Activated T-cell treated with anti-CD3 and anti-CD28 coated beads, Interleukin-2, amount 50 U/mL, for 24 hours (primary cell): ENCODE results near the gene KDM1A.

Experiments used
- DNase-seq: peaks from one replicate; pipeline ENCODE4 v3.0.0-alpha.2; 2020
- H3K27ac Mint-ChIP-seq: 2 replicates; pipeline ENCODE4 v1.8.0; 2020; ENCODE audit warnings: mild to moderate bottlenecking, mixed read lengths
- H3K27me3 Mint-ChIP-seq: 2 replicates; pipeline ENCODE4 v1.8.0; 2020; ENCODE audit warnings: mixed read lengths
- H3K36me3 Mint-ChIP-seq: 2 replicates; pipeline ENCODE4 v1.8.0; 2020; ENCODE audit warnings: low read depth, mixed read lengths
- H3K4me1 Mint-ChIP-seq: 2 replicates; pipeline ENCODE4 v1.8.0; 2020; ENCODE audit warnings: low read depth, mixed read lengths
- H3K4me3 Mint-ChIP-seq: 2 replicates; pipeline ENCODE4 v1.8.0; 2020; ENCODE audit warnings: mild to moderate bottlenecking, moderate library complexity, mixed read lengths
- H3K9me3 Mint-ChIP-seq: 2 replicates; pipeline ENCODE4 v1.8.0; 2020; ENCODE audit warnings: mixed read lengths

The KDM1A gene

GRCh38 chr1:23074012-23074411 lies 54.7 kb downstream of the KDM1A start:
- no peaks in the 10 kb centered on the region for H3K9me3 Mint-ChIP-seq
- no peak for DNase-seq
- H3K4me3 Mint-ChIP-seq = no peak overlapping the region
- H3K4me1 Mint-ChIP-seq = no peaks in the 10 kb centered on the region
- no peaks in the 10 kb centered on the region for H3K27me3 Mint-ChIP-seq
- H3K27ac Mint-ChIP-seq = no peak overlapping the region
- H3K36me3 Mint-ChIP-seq = peaks cover 89% of the 10 kb centered on the region

GRCh38 chr1:23079025-23079424 lies 59.8 kb downstream of the KDM1A start:
- Mint-ChIP-seq H3K27me3 (no peaks in the 10 kb centered on the region), H3K9me3 (no peaks in the 10 kb centered on the region), H3K4me1 (no peaks in the 10 kb centered on the region), H3K36me3 (peaks cover 89% of the 10 kb centered on the region), H3K4me3 (no peak overlapping the region), H3K27ac (peak overlapping the region; percentile 10)
- no peak for DNase-seq

DNA sequence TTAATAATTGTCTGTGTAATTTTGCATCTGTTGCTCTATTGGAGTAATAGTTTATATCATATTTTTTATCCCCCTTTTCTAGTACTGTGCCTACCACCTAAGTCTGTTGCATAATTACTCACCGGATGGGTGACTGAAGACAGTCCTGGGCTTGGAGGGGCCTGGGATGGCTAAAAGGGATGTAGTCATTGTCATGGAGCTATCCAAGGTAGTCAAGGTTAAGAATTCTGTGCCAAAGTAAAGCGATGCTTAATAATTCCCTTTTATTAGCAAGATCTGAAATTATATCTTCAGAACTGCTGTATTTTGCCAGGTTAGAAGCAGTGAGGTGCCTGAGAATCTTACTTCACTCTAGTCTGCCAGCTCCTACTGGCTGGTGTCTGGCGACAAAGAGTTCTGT lies 61.6 kb downstream of the KDM1A start:
- Mint-ChIP-seq H3K4me1 (no peaks in the 10 kb centered on the region), H3K27me3 (no peaks in the 10 kb centered on the region), H3K27ac (no peak overlapping the region), H3K4me3 (no peak overlapping the region), H3K36me3 (peaks cover 93% of the 10 kb centered on the region), H3K9me3 (no peaks in the 10 kb centered on the region)
- DNase-seq = no peak

- Mint-ChIP-seq H3K27ac (no peak overlapping the region), H3K36me3 (peaks cover 93% of the 10 kb centered on the region), H3K9me3 (no peaks in the 10 kb centered on the region), H3K27me3 (no peaks in the 10 kb centered on the region), H3K4me1 (no peaks in the 10 kb centered on the region), H3K4me3 (no peak overlapping the region)
- no peak for DNase-seq
Observed at GRCh38 chr1:23081376-23081775, 62.1 kb downstream of the KDM1A start.

DNA sequence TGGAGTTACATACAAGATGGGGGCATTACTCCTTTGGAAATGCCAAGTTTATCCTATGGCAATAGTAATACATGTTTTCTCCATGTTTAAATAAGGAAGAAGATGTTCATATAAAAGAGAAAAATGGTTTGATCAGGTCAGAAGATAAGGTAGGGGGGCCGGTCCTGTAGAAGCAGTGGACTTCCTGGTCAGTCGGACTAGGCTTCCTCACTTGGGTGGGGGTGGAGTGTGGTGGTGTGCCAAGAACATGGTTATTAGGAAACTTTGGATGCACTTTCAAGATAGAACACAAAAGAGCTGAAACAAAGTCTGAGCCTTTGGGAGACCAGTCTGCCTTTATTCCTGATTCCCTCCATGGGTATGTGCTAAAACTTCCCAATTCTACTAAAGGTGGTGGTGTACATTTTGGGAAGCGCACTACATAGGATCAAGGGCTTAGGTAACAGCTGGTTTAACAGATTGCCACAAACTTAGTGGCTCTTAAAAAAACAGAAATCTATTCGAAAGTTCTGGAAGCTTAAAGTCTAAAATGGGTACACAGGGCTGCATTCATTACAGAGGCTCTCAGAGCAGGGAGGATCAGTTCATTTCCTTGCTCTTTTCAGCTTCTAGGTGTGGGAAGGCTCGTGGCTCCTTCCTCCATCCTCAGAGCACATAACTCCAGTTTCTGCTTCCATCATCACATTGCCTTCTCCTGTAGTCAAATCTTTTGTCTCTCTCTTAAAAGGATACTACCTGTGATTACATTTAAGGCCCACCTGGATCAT lies 64.6 kb downstream of the KDM1A start:
- no peak for DNase-seq
- Mint-ChIP-seq H3K4me3 (no peak overlapping the region), H3K9me3 (no peaks in the 10 kb centered on the region), H3K27me3 (no peaks in the 10 kb centered on the region), H3K36me3 (peaks cover 98% of the 10 kb centered on the region), H3K27ac (peak overlapping the region; percentile 12), H3K4me1 (no peaks in the 10 kb centered on the region)

- H3K9me3 Mint-ChIP-seq = no peaks in the 10 kb centered on the region
- no peak overlapping the region for H3K27ac Mint-ChIP-seq
- peaks cover 92% of the 10 kb centered on the region for H3K36me3 Mint-ChIP-seq
- no peak for DNase-seq
- no peaks in the 10 kb centered on the region for H3K4me1 Mint-ChIP-seq
- no peak overlapping the region for H3K4me3 Mint-ChIP-seq
- no peaks in the 10 kb centered on the region for H3K27me3 Mint-ChIP-seq
Observed at GRCh38 chr1:23084880-23085279, 65.6 kb downstream of the KDM1A start.

DNA sequence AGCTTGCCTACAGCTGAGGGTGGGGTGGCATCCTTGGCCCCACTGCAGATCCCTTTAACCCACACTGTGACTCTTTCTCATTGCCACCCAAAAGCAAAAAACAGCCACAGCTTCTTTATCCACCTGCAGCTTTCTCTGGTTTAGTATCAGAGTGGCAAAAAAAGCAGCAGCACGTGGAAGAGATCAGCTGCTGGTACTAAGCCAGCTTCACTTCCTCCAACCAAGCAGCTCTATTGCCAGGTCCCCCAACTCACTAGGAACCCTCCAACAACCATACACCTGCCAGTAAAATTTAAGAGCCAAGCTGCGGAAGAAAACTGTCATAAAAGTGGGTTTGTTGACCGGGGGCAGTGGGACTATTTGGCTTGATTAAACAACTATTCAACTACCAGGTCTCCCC lies 66.4 kb downstream of the KDM1A start:
- H3K4me1 Mint-ChIP-seq = no peaks in the 10 kb centered on the region
- H3K4me3 Mint-ChIP-seq = no peak overlapping the region
- no peaks in the 10 kb centered on the region for H3K9me3 Mint-ChIP-seq
- peak overlapping the region; percentile 31 for H3K27ac Mint-ChIP-seq
- peaks cover 89% of the 10 kb centered on the region for H3K36me3 Mint-ChIP-seq
- no peak for DNase-seq
- H3K27me3 Mint-ChIP-seq = no peaks in the 10 kb centered on the region

DNA sequence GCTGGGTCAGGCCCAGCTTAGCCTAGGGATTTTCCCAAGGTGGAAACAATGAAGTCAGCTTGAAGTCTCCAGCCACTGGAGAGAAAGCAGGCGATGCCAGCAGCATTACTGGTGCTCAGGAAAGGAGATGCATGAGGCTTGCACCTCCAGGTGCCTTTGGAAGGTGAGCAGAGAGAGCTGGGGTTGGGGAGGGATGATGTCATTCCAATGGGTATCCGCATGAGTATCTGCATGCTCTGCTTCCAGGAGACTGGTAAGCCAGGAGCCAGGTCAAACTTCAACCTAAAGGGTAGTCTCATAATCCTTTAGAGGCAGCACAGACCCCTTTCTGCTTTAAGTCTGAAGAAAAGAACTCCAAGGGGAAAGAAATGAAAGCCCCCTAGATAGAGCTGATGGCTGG lies 68.8 kb downstream of the KDM1A start:
- H3K36me3 Mint-ChIP-seq = peaks cover 87% of the 10 kb centered on the region
- DNase-seq = no peak
- peak overlapping the region; percentile 56 for H3K27ac Mint-ChIP-seq
- H3K9me3 Mint-ChIP-seq = no peaks in the 10 kb centered on the region
- no peak overlapping the region for H3K4me3 Mint-ChIP-seq
- no peaks in the 10 kb centered on the region for H3K27me3 Mint-ChIP-seq
- H3K4me1 Mint-ChIP-seq = no peaks in the 10 kb centered on the region

- Mint-ChIP-seq H3K27ac (no peak overlapping the region), H3K4me3 (no peak overlapping the region), H3K36me3 (peaks cover 78% of the 10 kb centered on the region), H3K27me3 (no peaks in the 10 kb centered on the region), H3K9me3 (no peaks in the 10 kb centered on the region), H3K4me1 (no peaks in the 10 kb centered on the region)
- no peak for DNase-seq
Observed at GRCh38 chr1:23090056-23090455, 70.8 kb downstream of the KDM1A start.

GRCh38 chr1:23091545-23091944 lies 72.3 kb downstream of the KDM1A start:
- no peak for DNase-seq
- Mint-ChIP-seq H3K36me3 (peaks cover 66% of the 10 kb centered on the region), H3K4me1 (no peaks in the 10 kb centered on the region), H3K4me3 (no peak overlapping the region), H3K9me3 (no peaks in the 10 kb centered on the region), H3K27ac (no peak overlapping the region), H3K27me3 (no peaks in the 10 kb centered on the region)

GRCh38 chr1:23092447-23092846 lies 73.2 kb downstream of the KDM1A start:
- H3K27me3 Mint-ChIP-seq = no peaks in the 10 kb centered on the region
- no peak overlapping the region for H3K27ac Mint-ChIP-seq
- peaks cover 57% of the 10 kb centered on the region for H3K36me3 Mint-ChIP-seq
- H3K4me1 Mint-ChIP-seq = no peaks in the 10 kb centered on the region
- DNase-seq = no peak
- no peaks in the 10 kb centered on the region for H3K9me3 Mint-ChIP-seq
- no peak overlapping the region for H3K4me3 Mint-ChIP-seq

DNA sequence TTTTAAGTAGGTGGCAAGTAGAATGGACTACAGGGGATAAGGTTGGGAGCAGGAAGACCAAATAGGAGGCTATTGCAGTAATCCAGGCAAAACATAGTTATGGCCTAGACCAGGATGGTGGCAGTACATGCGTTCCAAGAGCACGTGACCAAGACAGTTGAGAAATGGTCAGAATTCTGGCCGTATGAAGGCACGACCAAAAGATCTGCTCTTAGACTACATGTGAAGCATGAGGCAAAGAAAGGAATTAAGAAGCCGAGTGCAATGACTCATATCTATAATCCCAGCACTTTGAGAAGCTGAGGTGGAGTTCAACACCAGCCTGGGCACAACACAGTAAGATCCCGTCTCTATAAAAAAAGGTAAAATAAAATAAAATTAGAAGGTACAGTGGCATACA lies 78.0 kb downstream of the KDM1A start:
- Mint-ChIP-seq H3K27me3 (no peaks in the 10 kb centered on the region), H3K4me3 (no peak overlapping the region), H3K4me1 (peaks cover 40% of the 10 kb centered on the region), H3K9me3 (no peaks in the 10 kb centered on the region), H3K36me3 (peaks cover 18% of the 10 kb centered on the region), H3K27ac (no peak overlapping the region)
- no peak for DNase-seq

- Mint-ChIP-seq H3K27ac (peak overlapping the region; percentile 26), H3K36me3 (peaks cover 8% of the 10 kb centered on the region), H3K4me3 (peak overlapping the region; percentile 27), H3K4me1 (peaks cover 51% of the 10 kb centered on the region), H3K9me3 (no peaks in the 10 kb centered on the region), H3K27me3 (no peaks in the 10 kb centered on the region)
- peak; percentile 59 for DNase-seq
Observed at GRCh38 chr1:23098463-23099170, 79.3 kb downstream of the KDM1A start.

- no peaks in the 10 kb centered on the region for H3K27me3 Mint-ChIP-seq
- no peak overlapping the region for H3K27ac Mint-ChIP-seq
- DNase-seq = no peak
- H3K4me1 Mint-ChIP-seq = peaks cover 51% of the 10 kb centered on the region
- H3K9me3 Mint-ChIP-seq = no peaks in the 10 kb centered on the region
- peaks cover 3% of the 10 kb centered on the region for H3K36me3 Mint-ChIP-seq
- no peak overlapping the region for H3K4me3 Mint-ChIP-seq
Observed at GRCh38 chr1:23099171-23099536, 79.9 kb downstream of the KDM1A start.

DNA sequence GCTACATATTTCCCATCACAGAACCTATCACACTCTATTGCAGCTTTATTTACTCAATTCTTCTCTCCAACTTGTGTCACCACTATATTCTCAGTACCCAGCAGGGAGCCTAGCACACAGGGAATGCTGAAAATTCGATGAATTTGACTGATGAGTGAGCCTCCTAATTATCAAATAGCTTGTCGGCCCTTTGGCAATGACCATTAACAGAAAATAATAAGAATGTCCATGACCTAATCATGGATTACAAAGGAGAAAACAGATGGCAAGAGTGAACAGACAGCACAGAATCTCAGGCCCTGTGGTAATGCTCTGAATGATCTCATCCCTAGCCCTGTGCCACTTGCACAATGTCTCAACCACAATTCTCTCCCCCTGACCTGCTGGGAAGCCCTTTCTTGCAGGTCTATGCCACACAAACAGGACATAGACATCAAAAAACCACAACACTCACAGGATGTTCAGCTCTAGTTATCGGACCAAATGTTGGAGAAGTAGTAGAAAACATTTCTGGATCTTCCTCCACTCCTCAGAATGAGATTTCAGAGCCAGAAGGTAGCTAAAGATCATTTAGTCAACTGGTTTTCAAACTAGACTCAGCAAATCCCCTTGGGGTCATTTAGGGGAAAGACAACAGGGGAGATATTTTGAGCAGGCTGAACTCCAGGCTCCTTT lies 80.9 kb downstream of the KDM1A start:
- peak overlapping the region; percentile 15 for H3K4me3 Mint-ChIP-seq

More for the DNA sequence above, 80.9 kb downstream of the KDM1A start:
- DNase-seq = no peak
- Mint-ChIP-seq H3K9me3 (no peaks in the 10 kb centered on the region), H3K36me3 (peaks cover 9% of the 10 kb centered on the region), H3K27ac (peak overlapping the region; percentile 90), H3K4me1 (peaks cover 57% of the 10 kb centered on the region), H3K27me3 (no peaks in the 10 kb centered on the region)
